Keratinocyte (primary cell): ENCODE results near the gene SCAPER.

Experiments
- CTCF ChIP-seq, 3 experiments: IDR thresholded peaks in 1 of 3; conservative IDR thresholded peaks in 1 of 3; optimal IDR thresholded peaks in 1 of 3; 2 replicates in 2 of 3; 3 replicates in 1 of 3; pipeline versions ENCODE3 to v1.5.1; 2011; ENCODE audit warnings: low read length in 3 of 3, mild to moderate bottlenecking in 3 of 3, moderate library complexity in 2 of 3, control low read depth in 1 of 3, inconsistent platforms in 1 of 3; ENCODE audit not compliant: insufficient read depth in 2 of 3; ENCODE audit errors: extremely low read depth in 1 of 3
- EZH2 ChIP-seq: IDR thresholded peaks from one replicate; pipeline ENCODE4 v1.6.1; 2012; ENCODE audit warnings: inconsistent platforms, mild to moderate bottlenecking, low read length, moderate library complexity

- TF ChIP-seq CTCF (optimal IDR thresholded peaks at IDR 0.05 in 1 of 3, IDR thresholded peaks at IDR 0.05 in 1 of 3, conservative IDR thresholded peaks at IDR 0.05 in 1 of 3; ENCODE audit: extremely low read depth in 1 of 3, insufficient read depth in 2 of 3, low read length in 3 of 3) (no peak), EZH2 (no peak)
Observed at GRCh38 chr15:76916369-76916768, 11.2 kb upstream of the SCAPER start.
